GM19035 (cell line): ENCODE measurements around the gene PAPSS2.
"Not testable (repeated sequence)": the region's sequence is repeated elsewhere in the genome, so short reads cannot be mapped to it uniquely, and the experiment has no call there.

Experiments
- ATAC-seq: cut with Tn5 transposase; IDR thresholded peaks from one replicate; pipeline ENCODE4 v1.9.1; 2021; ENCODE audit not compliant: unreplicated experiment

The PAPSS2 gene

GRCh38 chr10:87702260-87702972 lies 42.7 kb downstream of the PAPSS2 start:
- no peak for ATAC-seq

DNA sequence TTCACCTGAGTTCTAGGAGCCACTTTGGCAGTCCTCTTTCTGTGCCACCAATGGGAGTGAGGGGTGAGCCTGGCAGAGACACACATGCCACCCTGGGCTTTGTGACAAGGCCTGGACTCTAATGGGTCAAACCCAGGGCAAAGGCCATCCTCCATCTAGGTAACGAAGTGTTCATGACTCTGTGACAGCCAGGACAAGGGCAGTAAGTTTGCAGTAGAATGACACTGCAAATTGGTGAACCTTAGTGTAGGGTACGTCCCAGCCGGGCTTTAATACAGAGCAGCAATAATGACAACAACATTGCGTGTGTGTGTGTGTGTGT lies 43.3 kb downstream of the PAPSS2 start:
- no peak for ATAC-seq

DNA sequence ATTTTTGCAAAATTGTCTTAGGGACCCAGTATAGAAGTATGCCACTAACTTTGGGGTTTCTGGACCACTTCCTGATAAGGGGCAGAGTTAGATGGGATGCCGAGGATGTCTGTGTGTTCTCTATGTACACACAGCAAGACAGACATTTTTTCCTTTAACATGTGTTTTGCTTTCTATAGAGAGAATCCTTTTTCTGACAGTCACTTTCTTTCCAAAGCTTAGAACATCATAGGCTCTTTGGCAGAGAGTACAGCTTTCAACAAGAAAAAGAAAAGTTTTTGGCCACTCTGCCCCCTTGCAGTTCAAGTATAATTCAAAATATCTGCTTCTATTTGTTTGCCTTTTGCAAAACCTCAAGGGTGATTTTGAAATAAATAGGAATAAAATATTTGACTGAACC lies 44.1 kb downstream of the PAPSS2 start:
- no peak for ATAC-seq

DNA sequence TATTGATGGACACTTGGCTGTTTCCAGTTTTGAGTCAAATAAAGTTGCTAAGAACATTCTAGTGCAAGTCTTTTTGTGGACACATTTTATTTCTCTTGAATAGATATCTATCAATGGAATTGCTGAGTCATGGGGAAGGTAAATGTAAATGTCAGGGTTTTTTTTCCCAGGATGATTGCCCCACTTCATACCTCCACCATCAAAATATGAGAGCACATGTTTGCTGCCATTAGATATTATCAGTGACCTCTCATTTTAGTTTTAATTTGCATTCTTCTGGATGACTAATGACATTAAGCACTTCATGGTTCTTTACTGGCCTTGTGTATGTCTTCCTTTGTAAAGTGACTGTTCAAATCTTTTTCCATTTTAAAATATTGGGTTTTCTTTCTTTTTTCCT lies 45.7 kb downstream of the PAPSS2 start:
- ATAC-seq: no peak

DNA sequence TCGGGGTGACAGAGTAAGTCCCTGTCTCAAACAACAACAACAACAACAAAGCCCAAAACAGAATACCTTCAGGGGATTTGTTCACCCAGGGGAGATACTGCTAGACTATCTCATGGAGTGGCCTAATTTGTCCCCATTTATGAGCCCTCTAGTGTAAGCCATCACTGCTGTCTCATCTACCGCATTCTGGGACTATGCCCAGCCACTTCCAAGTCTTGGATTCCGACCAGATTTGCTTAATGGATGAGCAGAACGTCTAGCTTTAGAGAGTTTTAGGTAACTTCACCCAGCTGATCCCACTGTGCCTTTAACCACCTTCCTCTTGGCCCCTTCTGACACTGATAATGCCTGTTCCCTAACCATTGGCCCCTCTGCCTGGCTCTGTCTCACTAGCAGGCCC lies 47.1 kb downstream of the PAPSS2 start:
- ATAC-seq: no peak

DNA sequence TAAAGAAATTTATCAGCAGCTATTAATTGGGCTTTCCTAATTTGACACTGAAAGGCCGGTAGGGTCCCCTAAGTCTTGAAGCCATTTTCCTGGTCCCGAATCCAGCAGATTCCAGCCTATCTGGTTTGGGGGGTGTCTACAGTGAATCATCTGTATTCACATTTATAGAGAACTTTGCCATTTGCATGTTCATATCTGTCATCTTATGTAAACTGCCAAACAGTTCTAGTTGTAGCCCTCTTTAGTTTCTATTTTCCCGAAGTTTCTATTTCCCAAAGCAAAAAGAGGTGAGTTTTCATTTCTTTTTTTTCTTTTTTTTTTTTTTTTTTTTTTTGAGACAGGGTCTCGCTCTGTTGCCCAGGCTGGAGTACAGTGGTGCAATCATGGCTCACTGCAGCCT lies 47.6 kb downstream of the PAPSS2 start:
- ATAC-seq: no peak

DNA sequence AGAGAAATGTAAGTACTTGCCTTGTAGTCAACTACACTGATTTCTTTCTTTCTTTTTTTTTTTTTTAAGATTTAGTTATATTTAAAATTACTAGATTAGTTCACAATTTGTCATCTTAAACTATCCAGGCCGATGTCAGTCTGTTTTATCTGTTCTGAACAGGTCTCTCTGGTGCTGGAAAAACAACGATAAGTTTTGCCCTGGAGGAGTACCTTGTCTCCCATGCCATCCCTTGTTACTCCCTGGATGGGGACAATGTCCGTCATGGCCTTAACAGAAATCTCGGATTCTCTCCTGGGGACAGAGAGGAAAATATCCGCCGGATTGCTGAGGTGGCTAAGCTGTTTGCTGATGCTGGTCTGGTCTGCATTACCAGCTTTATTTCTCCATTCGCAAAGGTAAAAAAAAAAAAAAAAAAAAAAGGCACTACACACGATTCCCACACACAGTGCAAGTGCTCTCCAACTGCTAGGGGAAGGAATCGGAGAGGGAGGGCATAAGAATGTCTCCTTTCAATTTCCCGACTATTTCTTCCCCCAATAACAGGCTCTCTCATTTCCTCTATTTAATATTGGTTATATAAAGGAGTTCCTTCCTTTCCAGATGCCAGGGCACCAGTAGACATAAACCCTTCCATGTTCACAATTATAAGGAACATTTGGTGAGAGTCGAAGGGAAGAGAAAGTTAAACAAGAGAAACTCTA lies 53.4 kb downstream of the PAPSS2 start:
- no peak for ATAC-seq

DNA sequence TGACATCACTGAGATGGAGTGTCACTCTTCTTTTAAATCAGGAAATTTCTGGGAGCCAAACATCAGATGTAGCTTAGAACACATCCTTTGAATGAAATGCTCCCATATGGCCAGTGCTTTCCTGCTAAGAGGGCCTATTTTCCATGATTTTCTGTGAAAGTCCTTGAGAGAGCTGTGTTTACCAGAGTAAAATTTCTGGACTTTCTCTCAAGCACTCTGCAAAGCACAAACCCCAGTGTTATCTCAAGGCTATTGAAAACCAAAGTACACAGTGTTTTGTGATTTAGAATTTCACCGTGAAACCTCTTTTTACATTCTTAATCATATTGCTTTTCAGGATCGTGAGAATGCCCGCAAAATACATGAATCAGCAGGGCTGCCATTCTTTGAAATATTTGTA lies 54.0 kb downstream of the PAPSS2 start:
- no peak for ATAC-seq

- no peak for ATAC-seq
Observed at GRCh38 chr10:87715552-87716347, 56.1 kb downstream of the PAPSS2 start.

GRCh38 chr10:87716348-87716670 lies 56.6 kb downstream of the PAPSS2 start:
- ATAC-seq: no peak

DNA sequence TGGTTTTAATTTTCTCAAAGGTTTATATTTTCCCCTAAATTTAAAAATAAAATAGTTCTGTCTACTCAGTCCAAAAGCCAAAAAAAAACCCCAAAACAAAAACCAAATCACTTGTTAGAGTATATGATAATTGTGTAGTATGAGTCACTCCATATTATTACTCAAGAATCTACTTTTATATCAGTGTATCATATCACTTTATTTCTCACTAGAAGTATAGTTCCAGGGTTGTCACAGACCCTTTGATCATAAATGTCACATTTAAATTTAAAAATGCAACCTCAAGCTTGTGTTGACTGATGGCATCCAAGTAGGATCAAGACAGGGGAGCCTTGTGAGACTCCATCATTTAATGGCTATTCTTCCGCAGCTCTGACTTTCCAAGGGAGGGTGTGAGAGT lies 61.0 kb downstream of the PAPSS2 start:
- ATAC-seq: no peak

DNA sequence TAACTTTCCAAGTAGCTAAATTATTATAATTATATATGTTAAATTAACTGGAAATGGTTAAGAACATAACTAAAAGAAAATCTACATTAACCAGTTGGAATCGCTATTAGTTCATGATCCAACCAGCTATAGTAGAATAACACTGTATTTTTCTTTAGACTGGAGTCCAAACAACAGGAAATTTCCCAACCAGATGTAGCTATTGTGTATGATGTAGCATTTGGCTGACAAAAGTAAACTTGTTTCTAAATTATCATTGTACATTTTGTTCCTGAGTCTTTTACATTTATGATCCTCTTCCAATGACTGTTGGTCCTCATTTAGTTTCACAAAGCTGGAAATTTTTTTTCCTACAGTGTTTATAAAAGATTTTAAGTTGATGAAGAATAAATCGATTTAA lies 62.1 kb downstream of the PAPSS2 start:
- no peak for ATAC-seq

GRCh38 chr10:87722716-87723115 lies 63.0 kb downstream of the PAPSS2 start:
- no peak for ATAC-seq

- no peak for ATAC-seq
Observed at GRCh38 chr10:87723500-87723899, 63.8 kb downstream of the PAPSS2 start.

GRCh38 chr10:87724789-87725188 lies 65.1 kb downstream of the PAPSS2 start:
- no peak for ATAC-seq

DNA sequence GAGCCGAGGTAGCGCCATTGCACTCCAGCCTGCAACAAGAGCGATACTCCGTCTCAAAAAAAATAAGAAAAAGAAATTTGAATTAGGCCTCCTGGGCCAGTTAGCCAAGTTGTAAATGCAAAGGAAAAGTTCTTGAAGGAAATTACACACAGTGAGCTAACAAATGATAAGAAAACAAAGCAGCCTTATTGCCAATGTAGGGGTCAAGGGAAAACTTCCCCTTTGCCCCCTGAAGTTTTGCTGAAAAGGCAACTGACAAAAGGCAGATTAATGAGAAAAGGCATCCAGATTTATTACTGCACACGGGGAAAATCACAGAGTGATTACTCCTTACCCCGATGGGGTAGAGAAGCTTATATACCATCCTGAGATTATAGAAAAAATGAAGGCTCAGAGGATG lies 70.3 kb downstream of the PAPSS2 start:
- ATAC-seq: no peak

- ATAC-seq: no peak
Observed at GRCh38 chr10:87733081-87733480, 73.4 kb downstream of the PAPSS2 start.

- no peak for ATAC-seq
Observed at GRCh38 chr10:87734987-87735827, 75.5 kb downstream of the PAPSS2 start.

GRCh38 chr10:87738253-87738652 lies 78.6 kb downstream of the PAPSS2 start:
- not testable (repeated sequence) for ATAC-seq

DNA sequence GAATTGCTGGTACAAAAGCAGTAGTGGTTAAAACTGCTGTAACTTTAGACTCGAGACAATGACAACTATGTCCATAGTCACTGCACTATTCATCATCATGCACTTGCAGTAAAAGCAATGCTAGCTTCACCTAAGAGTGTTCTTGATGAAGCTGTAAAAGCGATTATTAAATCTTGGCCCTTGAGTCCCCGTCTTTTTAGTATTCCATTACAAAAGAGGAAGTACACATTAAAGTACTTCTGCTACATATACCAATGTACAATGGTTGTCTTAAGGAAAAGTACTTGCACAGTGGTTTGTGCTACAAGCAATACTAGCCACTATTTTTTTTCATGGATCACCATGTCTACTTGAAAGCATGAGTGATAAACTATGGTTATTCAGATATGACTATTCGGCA lies 80.0 kb downstream of the PAPSS2 start:
- ATAC-seq: no peak

DNA sequence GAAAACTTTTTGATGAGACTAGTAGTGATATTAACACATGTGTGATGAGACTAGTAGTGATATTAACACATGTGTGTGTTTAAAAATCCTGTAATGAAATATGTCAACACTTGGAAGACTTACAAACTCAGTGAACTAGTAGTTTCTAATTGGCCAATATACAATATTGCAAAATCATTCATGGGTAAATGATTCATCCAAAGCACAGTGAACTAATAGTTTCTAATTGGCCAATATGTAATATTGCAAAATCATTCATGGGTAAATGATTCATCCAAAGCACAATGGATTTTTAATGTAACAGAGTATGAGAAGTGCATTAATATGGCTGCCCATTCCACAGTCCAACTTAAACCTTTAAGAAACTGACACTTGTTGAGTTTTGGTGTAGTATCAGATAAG lies 80.6 kb downstream of the PAPSS2 start:
- no peak for ATAC-seq
